Hypothalamus (tissue), 51 donors: ENCODE measurements around the gene EFNA2.
"Not testable (repeated sequence)": the region's sequence is repeated elsewhere in the genome, so short reads cannot be mapped to it uniquely, and the experiment has no call there.

Experiments used
- DNase-seq, 51 donors: peaks; one replicate each; lab custom pipeline; 2025; lab: John Stamatoyannopoulos, UW

EFNA2 gene

DNA sequence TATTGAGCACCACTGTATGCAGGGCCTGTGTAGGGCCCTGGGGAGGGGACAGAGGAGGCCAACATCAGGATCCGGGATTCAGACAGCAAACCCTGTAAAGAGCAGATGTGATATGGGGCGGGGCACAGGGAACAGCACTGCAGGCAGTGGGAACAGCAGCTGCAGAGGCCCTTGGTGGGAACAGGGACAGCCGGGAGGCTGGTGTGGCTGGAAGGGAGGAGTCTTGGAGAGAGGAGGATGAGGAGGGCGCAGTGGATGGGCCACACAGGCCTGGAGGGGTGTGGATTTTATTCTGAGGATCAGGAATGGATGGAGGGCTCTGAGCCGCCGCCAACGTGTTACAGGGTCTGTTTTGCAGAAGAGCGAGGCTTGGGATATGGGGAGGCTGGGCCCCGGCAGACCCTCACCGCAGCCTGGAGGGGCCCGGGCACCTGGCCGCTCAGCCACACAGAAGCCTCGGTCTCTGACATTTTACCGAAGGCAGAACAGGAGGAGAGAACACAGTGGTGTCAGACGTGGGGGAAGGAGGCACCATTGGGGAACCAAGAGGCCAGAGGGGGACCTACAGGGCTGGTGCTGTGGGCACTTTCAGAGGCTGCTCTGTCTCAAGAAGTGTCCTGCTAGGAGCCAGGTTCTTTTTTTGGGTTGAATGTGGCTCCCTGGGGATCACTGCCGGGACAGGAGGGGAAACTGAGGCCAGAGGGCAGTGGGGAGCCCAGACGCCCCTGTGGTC lies 6.9 kb downstream of the EFNA2 start:
- no peak for DNase-seq

- no peak for DNase-seq
Observed at GRCh38 chr19:1293782-1294604, 8.3 kb downstream of the EFNA2 start.

- DNase-seq: no peak
Observed at GRCh38 chr19:1294688-1295087, 9.0 kb downstream of the EFNA2 start.

DNA sequence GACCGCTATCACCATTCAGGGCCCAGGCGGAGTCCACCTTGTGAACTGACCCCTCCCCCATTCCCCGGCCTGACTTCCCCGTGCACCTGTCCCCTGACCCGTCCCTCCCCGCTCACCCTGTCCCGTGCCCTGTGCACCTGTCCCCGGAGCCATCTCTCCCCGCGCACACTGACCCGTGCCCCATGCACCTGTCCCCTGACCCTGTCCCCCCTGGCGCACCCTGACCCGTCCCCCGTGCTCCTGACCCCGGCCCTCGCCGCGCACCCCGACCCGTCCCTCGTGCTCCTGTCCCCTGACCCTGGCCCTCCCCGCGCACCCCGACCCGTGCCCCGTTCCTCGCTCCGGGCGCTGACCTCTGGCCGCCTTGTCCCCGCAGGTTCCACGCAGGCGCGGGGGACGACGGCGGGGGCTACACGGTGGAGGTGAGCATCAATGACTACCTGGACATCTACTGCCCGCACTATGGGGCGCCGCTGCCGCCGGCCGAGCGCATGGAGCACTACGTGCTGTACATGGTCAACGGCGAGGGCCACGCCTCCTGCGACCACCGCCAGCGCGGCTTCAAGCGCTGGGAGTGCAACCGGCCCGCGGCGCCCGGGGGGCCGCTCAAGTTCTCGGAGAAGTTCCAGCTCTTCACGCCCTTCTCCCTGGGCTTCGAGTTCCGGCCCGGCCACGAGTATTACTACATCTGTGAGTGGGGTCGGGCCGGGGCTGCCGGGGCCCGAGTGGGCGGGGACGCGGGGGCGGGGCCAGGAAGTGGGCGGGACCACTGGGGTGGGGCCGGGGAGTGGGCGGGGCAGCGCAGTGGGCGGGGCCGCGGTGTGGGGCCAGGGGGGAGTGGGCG lies 9.7 kb downstream of the EFNA2 start:
- no peak for DNase-seq

GRCh38 chr19:1296078-1296477 lies 10.4 kb downstream of the EFNA2 start:
- no peak for DNase-seq

DNA sequence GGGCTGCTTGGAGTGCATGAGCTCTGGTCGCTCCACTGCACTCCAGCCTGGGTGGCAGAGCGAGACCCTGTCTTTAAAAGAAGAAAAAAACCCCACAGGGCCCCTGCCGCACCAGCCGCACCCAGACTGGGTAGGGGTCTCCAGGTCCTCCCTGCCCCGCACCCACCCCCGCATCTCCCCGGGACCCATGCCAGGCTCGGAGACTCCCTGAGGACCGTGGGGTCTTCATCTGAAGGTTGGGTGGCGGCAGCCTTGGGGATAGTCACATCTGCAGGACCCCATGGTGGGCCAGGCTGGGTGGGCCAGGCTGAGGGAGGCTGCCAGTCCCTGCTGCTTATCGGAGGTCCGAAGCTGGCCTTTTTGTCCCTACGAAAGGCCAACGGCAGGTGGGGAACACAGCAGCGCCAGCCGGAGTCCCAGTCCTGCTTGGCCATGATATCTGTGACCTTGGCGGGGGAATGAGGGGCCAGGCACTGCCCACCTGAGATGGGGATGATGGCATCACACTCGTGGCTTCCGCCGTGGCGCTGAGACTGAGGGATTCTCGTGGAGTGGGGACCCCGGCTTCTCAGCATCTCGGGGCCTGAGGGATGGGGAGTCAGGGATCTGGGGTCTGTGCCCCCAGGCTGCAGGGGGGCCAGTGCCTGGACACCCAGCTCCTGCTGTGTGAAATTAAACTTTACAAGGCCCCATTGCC lies 11.1 kb downstream of the EFNA2 start:
- no peak for DNase-seq

- DNase-seq: no peak
Observed at GRCh38 chr19:1298235-1298634, 12.6 kb downstream of the EFNA2 start.

DNA sequence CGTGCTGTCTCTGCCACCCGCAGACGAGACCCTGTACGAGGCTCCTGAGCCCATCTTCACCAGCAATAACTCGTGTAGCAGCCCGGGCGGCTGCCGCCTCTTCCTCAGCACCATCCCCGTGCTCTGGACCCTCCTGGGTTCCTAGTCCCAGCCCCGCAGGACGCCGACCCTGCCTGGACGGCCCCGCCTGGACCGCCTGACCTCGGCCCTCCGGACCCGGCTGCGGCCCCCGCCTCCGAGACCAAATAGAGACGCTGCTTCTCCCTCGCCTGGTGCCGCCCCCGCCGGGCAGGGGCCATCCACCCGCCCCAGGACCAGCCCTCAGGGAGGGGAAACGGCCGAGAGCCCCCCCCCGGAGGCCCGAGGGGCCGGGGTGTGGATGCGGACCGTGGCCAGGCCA lies 14.1 kb downstream of the EFNA2 start:
- no peak for DNase-seq

GRCh38 chr19:1300744-1301490 lies 15.2 kb downstream of the EFNA2 start:
- no peak for DNase-seq

DNA sequence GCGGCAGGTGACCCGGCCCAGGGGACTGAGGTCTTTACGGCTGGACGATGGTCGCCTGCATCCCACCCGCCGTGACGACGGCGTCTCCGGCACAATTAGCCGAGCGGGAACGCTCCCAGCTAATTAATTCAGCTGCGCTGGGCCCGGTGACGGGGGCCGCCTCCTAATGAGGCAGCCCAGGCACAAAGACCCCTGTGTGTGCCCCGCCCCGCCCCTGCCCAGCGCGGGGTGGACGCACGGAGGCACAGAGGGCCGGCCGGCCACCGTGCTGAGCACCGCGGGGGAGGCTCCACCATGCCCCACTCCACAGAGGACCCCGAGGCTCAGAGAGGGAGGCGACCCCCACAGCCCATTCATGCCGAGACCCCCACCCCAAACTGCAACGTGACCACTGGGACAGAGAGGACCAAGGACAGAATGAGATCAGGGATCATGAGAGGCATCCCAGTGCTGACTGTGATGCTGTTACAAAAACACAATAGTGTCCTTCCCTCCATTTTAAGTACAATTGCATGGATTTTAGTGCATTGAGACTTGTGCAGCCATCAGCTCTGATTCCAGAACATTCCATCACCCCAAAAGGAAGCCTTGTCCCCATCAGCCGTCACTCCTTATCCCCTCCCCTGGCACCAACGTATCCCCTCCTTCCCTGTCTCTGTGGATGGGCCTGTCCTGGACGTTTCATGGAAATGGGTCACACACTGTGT lies 17.0 kb downstream of the EFNA2 start:
- peak in 45 of 51 donors; percentile 9 to 88 (median 57) for DNase-seq

DNA sequence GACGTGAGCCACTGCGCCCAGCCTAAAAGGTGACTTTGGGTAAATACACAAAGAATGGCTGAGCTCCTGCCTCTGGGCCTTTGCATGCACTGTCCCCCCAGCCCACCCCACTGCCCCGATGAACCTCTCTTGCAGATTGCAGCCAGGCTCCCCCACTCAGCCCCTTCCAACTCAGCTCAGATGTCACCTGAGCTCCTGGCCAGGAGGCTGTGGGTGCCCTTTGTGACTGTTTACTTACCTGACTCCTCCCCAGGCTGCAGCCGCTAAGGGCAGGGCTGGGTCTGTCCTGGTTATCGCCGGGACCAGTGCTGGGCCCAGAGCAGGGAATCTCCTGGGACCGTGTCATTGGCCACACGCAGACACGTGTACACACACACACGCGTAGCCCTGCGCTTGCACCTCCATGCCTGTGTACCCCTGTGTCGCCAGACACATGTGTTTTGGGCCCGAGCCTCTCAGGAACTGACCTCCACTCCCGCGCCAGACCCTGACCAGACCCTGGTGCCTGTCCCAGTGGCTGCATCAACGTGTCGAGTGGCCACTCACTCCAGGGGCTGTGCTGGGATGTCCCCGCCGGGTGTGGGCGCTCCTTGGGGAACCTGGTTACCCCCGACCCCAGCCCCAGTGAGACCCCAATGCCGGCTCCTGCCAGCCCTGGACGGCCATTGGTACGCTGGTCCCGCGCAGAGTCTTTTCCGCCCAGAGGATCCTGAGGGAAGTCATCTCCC lies 18.7 kb downstream of the EFNA2 start:
- no peak for DNase-seq

GRCh38 chr19:1305354-1305753 lies 19.7 kb downstream of the EFNA2 start:
- DNase-seq: not testable (repeated sequence)

DNA sequence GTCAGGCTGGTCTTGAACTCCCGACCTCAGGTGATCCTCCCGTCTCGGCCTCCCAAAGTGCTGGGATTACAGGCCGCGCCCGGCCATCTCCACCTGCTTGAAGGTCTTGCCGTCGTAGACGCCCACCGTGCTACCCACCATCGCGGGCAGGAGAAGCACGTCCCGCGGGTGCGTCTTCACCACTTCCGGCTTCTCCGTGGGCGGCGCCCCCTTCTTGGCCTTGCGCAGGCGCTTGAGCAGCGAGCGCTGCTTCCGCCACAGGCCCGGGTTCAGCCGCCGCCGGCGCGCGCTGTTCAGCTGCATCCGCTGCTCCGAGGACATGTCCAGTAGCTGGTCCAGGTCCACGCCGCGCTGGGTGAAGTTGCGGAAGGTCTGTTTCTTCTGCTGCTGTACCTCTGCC lies 21.6 kb downstream of the EFNA2 start:
- no peak for DNase-seq

DNA sequence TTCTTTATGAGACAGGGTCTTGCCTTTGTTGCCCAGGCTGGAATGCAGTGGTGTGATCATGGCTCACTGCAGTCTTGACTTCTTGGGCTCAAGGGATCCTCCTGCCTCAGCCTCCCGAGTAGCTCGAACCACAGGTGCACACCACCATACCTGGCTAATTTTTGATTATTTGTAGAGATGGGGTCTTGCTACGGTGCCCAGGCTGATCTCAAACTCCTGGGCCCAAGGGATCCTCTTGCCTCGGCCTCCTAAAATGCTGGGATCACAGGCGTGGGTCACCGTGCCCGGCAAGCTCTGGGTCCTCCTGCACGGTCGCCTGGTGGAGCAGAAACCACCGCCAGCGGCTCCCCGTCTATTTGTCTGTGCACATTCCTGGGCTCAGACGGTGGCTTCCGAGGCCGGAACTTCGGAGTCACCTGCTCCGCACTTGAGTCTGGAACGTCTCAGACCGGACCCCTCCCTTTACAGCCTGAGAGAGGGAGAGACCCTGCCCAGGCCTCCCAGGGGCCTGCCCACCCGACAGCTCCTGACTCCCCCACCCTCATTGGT lies 22.2 kb downstream of the EFNA2 start:
- DNase-seq: no peak

DNA sequence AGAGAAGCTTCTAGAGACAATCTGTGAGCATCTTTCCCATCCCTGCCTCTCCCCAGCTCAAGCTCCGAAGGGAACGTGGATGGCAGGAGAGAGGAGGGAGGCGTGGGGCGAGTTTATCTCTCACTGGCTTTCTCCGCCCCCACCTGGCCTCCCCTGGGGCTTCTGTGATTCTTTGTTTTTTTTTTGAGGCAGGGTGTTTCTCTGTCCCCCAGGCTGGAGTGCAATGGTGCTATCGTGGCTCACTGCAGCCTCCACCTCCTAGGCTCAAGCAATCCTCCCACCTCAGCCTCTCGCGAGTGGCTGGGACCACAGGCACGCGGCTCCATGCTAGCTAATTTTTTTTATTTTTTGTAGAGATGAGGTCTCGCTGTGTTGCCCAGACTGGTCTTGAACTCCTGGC lies 23.0 kb downstream of the EFNA2 start:
- DNase-seq: no peak

DNA sequence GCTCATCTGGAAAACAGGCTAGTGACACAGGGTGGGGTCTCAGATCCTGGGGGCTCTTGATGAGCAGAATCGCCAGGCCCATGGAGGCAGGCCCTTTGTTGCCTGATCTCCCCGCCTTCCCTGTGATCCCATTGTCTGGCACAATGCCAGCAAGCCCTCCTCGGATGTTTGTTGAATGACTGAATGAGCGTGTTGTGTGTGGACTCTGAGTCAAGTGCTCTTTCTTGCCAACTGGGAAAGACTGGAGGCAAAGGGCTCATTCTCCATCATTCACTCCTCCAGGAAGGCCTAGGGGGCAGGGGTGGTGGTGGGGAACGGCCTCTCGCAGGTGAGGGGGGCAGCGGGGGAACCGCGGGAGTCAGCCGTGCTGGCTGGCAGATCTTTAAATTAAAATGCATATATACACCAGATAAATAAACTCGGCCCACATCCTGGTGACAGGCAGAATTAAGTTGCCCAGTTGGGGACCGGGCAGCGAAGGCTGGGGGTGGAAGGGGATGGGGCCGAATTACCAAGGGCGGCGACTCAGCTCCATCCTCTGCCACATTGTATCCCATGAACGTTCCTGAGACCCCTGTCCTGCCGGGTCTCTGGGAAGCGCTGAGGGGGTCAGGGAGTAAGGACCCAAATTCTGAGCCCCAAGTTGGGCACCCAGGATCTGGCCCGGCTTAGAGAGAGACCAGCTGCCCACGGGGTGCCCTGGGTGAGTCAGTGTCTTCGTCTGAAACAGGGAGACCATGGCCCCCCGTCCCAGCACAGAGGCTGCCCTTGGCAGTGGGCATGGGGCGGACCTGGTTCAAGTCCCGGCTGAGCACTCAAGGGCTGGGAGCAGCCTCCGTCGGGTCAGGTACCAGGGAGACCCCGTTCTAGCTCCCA lies 24.5 kb downstream of the EFNA2 start:
- DNase-seq: no peak

- no peak for DNase-seq
Observed at GRCh38 chr19:1310853-1311180, 25.1 kb downstream of the EFNA2 start.
